HG03039 (cell line): ENCODE data around the gene NFKB2.
A peak's percentile ranks its signal among the peaks of the same experiment; 100 is the strongest.

Experiments used
- ATAC-seq: cut with Tn5 transposase; IDR thresholded peaks from one replicate; pipeline ENCODE4 v1.9.1; 2021; ENCODE audit warnings: mild to moderate bottlenecking, moderate library complexity; ENCODE audit not compliant: unreplicated experiment

Gene NFKB2

GRCh38 chr10:102420714-102421506 is 25.4 kb downstream of the NFKB2 start, which contains the start of gene FBXL15:
Gene FBXL15, plus strand, starts transcription at chr10:102420836. Its CDS starts 294 bp downstream, at chr10:102421130.
- ATAC-seq: peak; percentile 66

GRCh38 chr10:102421507-102421756 is 25.9 kb downstream of the NFKB2 start:
- no peak for ATAC-seq

GRCh38 chr10:102421757-102422512 is 26.4 kb downstream of the NFKB2 start:
- ATAC-seq: no peak

GRCh38 chr10:102422545-102423129 is 27.1 kb downstream of the NFKB2 start:
- ATAC-seq: no peak

GRCh38 chr10:102423372-102423968 is 28.0 kb downstream of the NFKB2 start:
- no peak for ATAC-seq

- no peak for ATAC-seq
These were observed 28.6 kb downstream of the NFKB2 start for GRCh38 chr10:102424145-102424544.

- ATAC-seq: no peak
These were observed 29.4 kb downstream of the NFKB2 start for GRCh38 chr10:102424916-102425315.

- ATAC-seq: no peak
These were observed 29.9 kb downstream of the NFKB2 start for GRCh38 chr10:102425444-102425843.

GRCh38 chr10:102426803-102427287 is 31.3 kb downstream of the NFKB2 start:
- ATAC-seq: no peak

GRCh38 chr10:102429468-102429867 is 34.0 kb downstream of the NFKB2 start:
- no peak for ATAC-seq

GRCh38 chr10:102431452-102432124 is 36.1 kb downstream of the NFKB2 start:
- ATAC-seq: no peak

GRCh38 chr10:102432162-102432950 is 36.9 kb downstream of the NFKB2 start, which contains the start of gene CUEDC2:
Gene CUEDC2, minus strand, starts transcription at chr10:102432574. Its CDS starts 7,386 bp downstream, at chr10:102425188.
- ATAC-seq: peak; percentile 77

- ATAC-seq: no peak
These were observed 38.1 kb downstream of the NFKB2 start for GRCh38 chr10:102433619-102434046.

GRCh38 chr10:102434394-102435132 is 39.1 kb downstream of the NFKB2 start:
- no peak for ATAC-seq

GRCh38 chr10:102435133-102435497 is 39.6 kb downstream of the NFKB2 start:
- no peak for ATAC-seq

- no peak for ATAC-seq
These were observed 40.2 kb downstream of the NFKB2 start for GRCh38 chr10:102435529-102436233.

GRCh38 chr10:102436312-102436711 is 40.8 kb downstream of the NFKB2 start:
- no peak for ATAC-seq

- ATAC-seq: no peak
These were observed 42.0 kb downstream of the NFKB2 start for GRCh38 chr10:102437515-102437914.

- no peak for ATAC-seq
These were observed 42.9 kb downstream of the NFKB2 start for GRCh38 chr10:102438374-102438773.
